Right ventricle myocardium superior (tissue), 1 donor: ENCODE results near the gene SNRPE. TPM values are rescaled to one million over a fixed set of nuclear protein-coding genes. Genes with fewer than 3 reads are reported as not detected.
"Not testable (repeated sequence)": the region's sequence is repeated elsewhere in the genome, so short reads cannot be mapped to it uniquely, and the experiment has no call there.

Experiments
- ATAC-seq: fragments of 200-7000 bp; cut with Tn5 transposase; one replicate; pipeline ENCODE4 v1.9.1; 2020; ENCODE audit warnings: mild to moderate bottlenecking; ENCODE audit not compliant: poor library complexity
- DNase-seq: peaks from one replicate; pipeline ENCODE4 v3.0.0-alpha.2; 2020
- intact Hi-C: fragments of 100-400 bp; cut with DNase I; formaldehyde crosslinking; loops from one replicate; pipeline ENCODE4 v1.11.2; 2022
- long read RNA-seq: library from polyadenylated mRNA; unstranded; transcript quantifications from one replicate; pipeline ENCODE4 v2.0.0, GENCODE V29; 2021
- total RNA-seq: library from RNA; stranded (reverse); fragmentation: NEBNext Ultra II Directional; extraction: Animal tissue kit (Norgen Biotek cat#: 25700); gene quantifications from one replicate; pipeline ENCODE4 v1.2.1, GENCODE V29; 2021
- donor health status: DM: no; HTN: yes; CAD: no; lungs with severe emphysema.

The SNRPE gene
- total RNA-seq = 51.4 TPM
- long read RNA-seq, transcript SNRPE-202 (5 exons, 942 nt) = major isoform, 14 of 17 reads
- long read RNA-seq, partial matches to known transcripts = 0 of 17 reads
- long read RNA-seq, other reads (novel, unspliced or antisense) = 3 of 17 reads

DNA sequence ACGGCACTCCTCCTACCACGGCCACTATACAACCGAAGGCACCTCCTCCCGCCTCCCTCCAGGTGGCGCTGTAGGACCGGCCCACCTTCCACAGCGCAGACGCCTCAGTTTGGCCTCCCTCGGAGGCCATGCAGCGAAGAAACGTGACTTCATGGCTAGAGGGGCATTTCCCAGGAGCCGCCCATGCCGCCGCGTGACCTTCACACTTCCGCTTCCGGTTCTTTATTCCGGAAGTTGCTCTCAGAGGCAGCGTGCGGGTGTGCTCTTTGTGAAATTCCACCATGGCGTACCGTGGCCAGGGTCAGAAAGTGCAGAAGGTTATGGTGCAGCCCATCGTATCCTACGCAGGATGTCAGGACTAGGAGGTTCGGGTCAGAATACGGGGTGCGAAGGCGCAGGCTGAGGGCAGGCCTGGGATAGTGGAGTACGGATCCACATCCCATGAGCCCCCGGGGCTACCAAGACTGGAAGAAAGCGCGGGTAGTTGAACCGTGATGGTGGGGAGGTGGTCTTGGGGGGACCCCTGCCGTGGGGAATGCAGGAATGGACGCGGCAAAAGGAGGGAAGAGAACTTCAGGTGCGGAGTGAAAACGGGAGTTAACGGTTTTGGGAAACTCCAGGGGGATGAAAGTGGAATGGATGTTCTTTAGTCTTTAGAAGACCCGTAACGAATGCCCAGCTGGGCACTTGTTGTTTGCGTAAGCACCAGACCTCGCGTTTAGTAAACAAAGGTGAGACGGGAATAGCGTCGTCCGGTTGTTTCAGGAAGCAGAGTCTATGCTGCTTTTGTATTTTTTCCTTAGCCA is at the start of gene SNRPE:
TSS of gene SNRPE (plus strand) at position 221 of the 806 bp plus-strand sequence. CDS start at position 282, 61 bp downstream.
- peak; percentile 99 for ATAC-seq
- intact Hi-C loops = no loop called here
- peak; percentile 94 for DNase-seq

DNA sequence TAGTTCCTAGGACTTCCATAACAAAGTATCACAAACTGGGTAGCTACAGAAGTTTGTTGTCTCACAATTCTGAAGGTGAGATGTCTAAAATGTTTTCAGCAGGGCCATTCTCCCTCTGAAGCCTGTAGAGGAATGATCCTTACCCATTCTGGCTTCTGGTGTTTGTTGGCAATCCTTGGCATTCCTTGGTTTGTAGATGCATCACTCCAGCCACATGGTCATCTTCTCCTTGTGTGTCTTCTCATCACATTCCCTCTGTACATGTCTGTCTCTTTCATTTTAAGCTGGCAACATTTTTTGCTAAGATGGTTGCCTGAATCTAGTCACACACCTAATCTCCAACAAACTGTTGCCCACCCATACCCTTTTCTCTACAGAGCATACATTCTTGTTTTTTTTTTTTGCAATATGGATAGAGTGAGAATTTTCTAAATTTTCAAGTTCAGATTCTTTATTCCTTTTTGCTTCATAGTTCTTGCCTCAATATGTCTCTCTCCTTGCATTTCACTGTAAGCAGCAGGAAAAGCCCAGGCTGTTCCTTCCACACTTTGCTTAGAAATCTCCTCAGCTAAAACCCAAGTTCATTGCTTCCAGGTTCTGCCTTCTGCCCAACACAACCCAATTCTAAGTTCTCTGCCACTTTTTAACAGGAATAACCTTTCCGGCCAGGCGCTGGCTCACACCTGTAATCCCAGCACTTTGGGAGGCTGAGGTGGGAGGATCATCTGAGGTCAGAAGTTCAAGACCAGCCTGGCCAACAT is 47.6 kb upstream of the SNRPE start:
- intact Hi-C loops = loop anchor here (2.0 kb wide), 1 partner anchor 21 kb away; no protein-coding TSS in a partner anchor
- DNase-seq = no peak

DNA sequence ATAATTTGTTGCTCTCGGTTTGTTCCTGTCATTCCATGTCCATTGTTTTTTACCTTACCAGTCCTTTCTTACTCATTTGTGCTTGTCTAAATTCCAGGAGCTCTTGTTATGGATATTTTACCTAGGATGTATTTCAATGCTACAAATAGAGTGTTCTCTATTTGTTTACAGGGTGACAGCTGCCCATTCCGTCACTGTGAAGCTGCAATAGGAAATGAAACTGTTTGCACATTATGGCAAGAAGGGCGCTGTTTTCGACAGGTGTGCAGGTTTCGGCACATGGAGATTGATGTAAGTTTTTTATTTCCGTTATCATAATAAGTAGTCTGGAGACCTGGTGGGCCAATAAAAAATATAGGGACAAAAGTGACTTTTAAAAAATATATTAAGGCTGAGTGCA is 43.0 kb upstream of the SNRPE start:
- ATAC-seq (no peak), DNase-seq (no peak)
- intact Hi-C loops = no loop called here

More for the DNA sequence above, 47.6 kb upstream of the SNRPE start:
- no peak for ATAC-seq

DNA sequence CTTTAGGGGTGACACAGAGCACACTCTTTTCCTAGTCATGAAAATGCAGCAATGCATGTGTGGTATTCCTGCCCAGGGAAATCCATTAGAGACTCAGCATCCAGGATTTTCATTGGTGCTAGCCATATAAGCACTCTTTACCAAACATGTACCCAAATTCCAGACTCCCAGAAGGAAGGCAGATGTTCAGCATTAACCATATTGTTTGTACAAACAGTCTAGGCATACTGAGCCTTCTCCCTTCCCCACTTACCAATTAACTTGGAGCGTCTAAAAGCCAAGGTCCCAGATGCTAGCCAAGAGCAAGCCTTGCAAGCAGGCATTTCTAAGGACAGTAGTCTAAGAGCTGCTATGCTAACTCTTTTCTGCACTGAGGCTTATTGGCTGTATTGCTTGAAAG is 38.1 kb upstream of the SNRPE start:
- intact Hi-C loops = no loop called here
- ATAC-seq (no peak), DNase-seq (no peak)

DNA sequence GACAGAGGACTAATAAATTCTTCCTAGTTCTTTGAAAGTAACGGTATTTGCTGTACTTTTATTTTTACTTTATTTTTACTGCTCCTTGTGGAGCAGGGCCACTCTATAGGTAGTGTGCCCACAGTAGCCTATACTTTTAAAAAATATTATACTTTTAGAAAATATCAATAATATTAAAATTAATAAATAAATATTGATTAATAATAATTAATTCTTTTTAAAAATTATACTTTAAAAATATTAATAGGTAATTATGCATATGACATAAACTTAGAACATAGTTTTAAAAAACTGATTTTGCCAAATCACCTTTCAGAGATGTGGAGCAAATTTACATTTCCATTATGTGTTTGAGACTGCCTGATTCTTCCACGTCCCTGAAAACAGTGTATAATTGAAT is 35.2 kb upstream of the SNRPE start:
- ATAC-seq (no peak), DNase-seq (no peak)
- intact Hi-C loops = no loop called here

DNA sequence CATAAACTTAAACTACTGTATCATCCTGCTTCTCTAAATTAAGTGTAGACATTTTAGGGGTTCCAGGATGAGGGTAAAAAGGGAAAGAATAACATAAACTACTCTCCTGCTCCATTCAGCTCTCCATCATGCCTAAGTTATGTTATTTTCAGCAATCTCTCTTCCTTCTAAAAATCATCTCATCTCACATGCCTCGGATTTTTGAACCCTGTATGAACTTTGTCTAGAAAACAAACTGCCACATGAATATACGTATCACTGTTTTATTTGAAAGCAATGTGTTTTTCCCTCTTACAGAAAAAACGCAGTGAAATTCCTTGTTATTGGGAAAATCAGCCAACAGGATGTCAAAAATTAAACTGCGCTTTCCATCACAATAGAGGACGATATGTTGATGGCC is 33.4 kb upstream of the SNRPE start:
- ATAC-seq = no peak

DNA sequence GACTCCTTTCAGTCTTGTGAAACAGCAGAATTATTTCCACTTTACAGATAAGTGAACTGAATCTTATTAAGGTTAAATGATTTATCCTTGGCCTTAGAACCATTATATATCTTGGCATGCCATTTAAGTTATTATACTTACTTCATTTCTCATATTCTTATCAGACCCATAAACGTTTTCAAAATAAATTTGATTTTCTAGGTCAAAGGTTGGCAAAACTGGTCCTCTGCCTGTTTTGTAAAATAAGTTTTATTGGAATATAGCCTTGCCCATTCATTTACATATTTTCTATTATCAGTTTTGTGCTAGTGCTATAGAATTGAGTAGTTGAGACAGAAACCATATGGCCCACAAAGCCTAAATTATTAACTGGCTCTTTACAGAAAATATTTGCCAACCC is 32.9 kb upstream of the SNRPE start:
- intact Hi-C loops = no loop called here
- DNase-seq = no peak
- ATAC-seq = no peak

More for the DNA sequence above, 33.4 kb upstream of the SNRPE start:
- no peak for DNase-seq
- intact Hi-C loops = no loop called here

DNA sequence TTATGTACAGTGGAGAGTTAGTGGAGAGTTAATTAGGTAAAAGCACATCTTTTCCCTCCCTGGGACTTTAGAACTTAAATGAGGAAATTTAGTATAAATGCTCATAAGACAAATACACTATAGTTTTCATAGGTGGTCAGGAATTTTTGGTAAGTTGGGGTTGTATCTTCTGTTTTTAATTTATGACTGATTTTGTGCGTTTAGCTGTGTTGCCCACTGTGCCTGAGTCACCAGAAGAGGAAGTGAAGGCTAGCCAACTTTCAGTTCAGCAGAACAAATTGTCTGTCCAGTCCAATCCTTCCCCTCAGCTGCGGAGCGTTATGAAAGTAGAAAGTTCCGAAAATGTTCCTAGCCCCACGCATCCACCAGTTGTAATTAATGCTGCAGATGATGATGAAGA is 32.2 kb upstream of the SNRPE start:
- DNase-seq, intact Hi-C loops: not testable (repeated sequence)
- ATAC-seq = peak; percentile 59

DNA sequence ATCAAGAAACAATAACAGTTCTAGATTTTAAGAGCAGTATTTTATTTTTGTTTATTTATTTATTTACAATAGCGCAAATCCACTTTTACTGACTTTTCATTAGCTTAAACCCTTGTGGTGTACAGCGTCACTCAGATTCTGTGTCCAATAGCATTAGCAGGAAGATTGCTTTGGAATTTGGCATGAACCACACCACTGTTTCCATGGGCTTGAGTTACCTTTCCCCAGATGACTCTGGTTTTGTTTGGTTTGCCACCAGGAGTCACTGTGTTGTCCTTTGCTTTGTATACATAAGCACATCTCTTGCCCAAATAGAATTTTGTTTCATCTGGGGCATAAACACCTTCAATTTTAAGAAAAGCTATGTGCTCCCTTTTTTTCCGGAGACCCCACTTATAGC is 25.9 kb upstream of the SNRPE start:
- intact Hi-C loops = loop anchor here (2.0 kb wide), 1 partner anchor 23 kb away; no protein-coding TSS in a partner anchor
- no peak for ATAC-seq
- no peak for DNase-seq

DNA sequence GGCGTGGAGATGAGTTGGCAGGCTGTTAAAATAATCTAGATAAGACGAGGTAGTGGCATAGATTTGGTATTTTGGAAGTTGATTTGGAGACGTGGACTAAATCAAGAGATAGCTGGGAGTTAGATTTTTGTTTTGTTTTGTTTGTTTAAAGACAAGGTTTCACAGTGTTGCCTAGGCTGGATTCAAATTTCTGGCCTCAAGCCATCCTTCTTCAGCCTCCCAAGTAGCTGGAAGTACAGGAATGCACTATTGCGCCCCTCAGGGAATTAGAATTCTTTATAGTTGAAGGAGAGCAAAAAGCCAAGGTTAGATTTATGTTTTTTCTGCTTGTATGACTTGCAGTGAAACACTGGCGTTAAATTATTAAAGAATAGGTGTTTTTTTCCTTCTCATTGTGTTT is 22.3 kb upstream of the SNRPE start:
- no peak for DNase-seq
- intact Hi-C loops = no loop called here
- no peak for ATAC-seq

DNA sequence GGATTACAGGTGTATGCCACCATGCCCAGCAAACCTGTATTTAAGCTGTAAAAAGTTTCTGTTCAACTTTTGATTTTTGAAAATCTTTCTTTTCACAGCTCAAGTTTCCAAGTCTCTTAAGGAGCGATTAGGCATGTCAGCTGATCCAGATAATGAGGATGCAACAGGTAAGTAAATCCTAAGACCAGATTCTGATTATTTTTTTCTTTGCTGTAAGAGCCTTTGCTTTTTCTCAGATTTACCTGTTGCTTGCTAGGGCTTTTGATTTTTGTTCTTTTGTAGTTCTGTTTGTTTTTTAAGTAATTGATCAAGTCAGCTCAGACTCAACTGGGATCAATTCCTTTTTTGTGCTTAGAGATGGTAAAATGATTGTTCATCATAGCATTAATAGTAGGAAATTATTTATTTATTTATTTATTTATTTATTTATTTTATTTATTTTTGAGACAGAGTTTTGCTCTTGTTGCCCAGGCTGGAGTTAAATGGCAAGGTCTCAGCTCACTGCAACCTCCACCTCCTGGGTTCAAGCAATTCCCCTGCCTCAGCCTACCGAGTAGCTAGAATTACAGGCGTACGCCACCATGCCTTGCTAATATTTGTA is 21.1 kb upstream of the SNRPE start:
- DNase-seq (no peak), ATAC-seq (no peak)
- intact Hi-C loops = no loop called here

DNA sequence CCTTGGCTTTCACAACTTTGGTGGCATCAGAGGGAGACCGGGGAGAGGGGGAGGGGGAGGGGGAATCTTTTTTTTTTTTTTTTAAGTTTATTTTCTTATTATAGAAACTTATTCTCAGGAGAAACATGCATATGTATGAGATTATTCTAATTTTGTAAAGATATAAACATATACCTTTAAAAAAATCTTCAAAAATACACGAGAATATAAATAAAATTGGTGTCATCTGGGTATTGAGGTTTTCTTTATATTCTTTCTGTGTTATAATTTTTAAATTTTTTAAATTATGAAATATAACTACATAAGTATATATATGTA is 18.9 kb upstream of the SNRPE start:
- no peak for ATAC-seq
- intact Hi-C loops = no loop called here
- no peak for DNase-seq

DNA sequence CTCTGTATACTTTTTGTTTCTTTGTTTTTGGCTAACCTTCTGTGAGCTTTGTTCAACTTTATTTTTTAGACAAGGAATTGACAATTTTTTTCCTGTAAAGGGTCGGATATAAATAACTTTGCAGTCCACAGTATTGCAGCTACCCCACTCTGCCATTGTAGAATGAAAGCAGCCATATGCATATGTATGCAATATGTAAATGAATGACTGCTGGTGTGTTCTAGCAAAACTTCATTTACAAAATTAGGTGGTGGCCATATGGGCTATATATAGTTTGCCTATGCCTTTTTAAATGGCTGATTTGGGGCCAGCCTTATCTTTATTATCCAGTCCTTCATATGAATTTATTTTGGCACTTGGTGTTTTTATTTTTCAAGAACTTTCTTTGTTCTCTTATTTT is 18.0 kb upstream of the SNRPE start:
- DNase-seq = no peak
- no peak for ATAC-seq
- intact Hi-C loops = no loop called here

DNA sequence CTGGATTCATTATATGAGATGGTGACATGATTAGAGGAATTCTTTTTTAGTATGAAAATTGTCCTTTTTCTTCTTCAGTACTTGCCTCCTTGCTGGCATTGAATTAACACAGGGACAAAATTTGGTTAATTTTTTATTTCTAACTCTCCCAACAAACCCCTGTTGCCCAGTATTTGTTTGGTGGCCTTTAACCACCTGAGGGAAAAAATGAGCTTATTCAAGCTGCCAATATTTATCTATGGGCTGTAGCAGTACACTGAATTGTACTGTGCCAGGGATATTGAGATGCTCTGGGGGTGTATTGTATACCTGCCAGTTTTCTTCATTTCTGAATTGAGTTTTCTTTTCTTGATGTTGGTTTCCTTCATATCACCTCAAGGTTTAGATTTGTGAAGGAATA is 8.3 kb upstream of the SNRPE start:
- ATAC-seq, DNase-seq, intact Hi-C loops: not testable (repeated sequence)

DNA sequence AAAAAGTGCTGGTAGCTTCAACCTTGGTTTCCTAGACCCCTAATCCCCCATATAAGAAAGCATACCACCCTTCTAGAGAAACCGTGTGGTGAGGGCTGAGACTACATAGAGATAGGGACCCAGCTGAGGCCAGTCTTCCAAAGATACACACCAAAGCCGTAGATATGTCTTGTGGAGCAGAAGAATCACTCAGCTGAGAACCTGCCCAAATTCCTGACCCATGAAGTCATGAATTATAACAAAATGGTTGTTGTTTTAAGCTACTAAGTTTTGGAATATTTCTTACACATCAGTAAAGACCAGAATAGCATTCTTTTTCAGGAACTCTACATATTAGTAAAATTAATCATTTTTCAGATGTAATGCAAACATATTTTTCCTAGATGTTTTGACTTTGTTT is 3.3 kb upstream of the SNRPE start:
- DNase-seq (no peak), ATAC-seq (no peak)
- intact Hi-C loops = no loop called here

DNA sequence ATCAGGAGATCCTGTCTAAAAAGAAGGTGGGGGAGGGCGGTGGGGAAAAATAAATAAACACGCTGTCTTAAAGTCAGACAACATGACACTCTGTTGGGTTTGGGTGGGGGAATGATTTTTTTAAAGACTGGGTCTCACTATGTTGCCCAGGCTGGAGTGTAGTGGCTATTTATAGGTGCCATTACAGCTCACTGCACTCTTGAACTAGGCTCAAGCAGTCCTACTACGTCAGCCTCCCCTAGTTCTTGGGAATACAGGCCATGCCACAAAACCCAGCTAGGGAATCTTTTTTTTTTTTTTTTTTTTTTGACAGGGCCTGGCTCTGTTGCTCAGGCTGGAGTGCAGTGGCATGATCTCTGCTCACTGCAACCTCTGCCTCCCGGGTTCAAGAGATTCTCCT is 2.4 kb upstream of the SNRPE start:
- ATAC-seq = no peak
- no peak for DNase-seq
- intact Hi-C loops = no loop called here

DNA sequence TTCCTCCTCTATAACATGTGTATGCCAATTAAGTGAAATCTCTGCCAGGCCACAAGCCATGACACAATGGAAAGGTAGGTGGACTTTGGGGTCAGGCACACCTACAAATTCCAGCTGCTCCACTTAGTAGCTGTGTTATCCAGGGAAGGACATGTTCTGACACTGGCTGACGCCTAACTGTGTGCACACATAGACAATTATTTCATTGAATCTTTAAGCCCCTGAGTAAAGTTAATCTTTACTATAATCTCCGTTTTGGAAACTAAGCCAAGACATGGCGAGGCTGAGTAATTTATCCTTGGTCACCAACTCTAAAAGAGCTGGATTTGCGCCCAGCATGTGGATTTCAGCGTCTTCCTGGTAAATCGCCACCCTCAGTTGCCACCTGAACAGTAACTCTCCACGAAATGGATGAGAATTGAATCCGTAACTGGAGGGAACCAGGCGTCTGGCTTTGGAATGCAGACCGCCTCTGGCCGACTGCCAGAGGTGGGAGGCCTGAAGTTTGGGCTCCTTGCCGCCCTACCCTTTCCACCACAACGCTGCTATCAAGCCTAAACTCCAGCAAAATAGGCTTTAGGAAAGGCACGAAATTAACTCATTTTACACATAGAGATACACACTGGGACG is 888 bp upstream of the SNRPE start:
- ATAC-seq = no peak
- no peak for DNase-seq
- intact Hi-C loops = no loop called here

DNA sequence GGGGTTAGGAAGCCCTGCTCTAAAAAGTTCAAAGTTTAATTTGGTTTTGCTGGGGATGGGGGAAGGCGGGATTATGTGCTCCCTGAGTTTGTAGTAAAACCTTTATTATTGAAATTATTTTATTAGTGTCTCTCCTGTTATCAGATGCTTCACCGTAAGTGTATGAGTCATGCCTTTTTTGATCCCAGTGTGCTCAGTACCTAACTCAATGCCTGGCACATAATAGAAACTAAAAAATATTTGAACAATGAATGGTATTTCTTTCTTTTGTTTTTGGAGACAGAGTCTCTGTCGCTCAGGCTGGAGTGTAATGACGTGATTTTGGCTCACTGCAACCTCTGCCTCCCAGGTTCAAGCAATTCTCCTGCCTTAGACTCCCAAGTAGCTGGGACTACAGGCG is 6.4 kb downstream of the SNRPE start:
- intact Hi-C loops = no loop called here
- DNase-seq = no peak
- no peak for ATAC-seq

DNA sequence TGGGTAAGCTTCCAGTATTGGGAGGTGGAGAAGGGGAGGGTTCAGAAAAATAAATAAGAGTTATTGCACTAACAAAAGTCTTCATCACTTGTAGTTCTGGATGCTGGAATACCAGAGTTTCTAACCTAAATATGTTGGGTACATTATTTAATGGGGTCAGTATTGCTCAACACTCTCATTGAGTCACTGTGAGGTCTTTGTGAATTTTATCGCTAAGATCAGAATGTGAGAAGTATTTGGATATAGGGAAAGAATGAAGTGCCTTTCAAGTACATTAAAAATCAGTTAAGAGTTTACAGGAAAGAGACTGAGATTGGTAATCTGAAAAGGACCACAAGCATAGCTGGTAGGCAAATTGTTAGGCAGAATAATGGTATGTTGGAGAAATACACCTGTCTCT is 8.8 kb downstream of the SNRPE start:
- ATAC-seq = no peak
- no peak for DNase-seq
- intact Hi-C loops = loop anchor here (2.0 kb wide), 1 partner anchor 259 kb away; no protein-coding TSS in a partner anchor
